HT1080 (cell line): ENCODE data around the gene ST8SIA1. TPM values are rescaled to one million over a fixed set of nuclear protein-coding genes. Genes with fewer than 3 reads are reported as not detected.
A peak's percentile ranks its signal among the peaks of the same experiment; 100 is the strongest.

Experiments used
- DNase-seq: peaks from one replicate; pipeline ENCODE4 v3.0.0-alpha.2; 2015; ENCODE audit warnings: low read depth
- total RNA-seq: library from RNA; depleted of rRNA; stranded (reverse); fragments of >200 nt; shearing (Covaris generic); gene quantifications from 2 replicates; pipeline ENCODE4 v1.2.3, GENCODE V29; 2014

The ST8SIA1 gene
- total RNA-seq, 1 experiment from 2014 or later: 3.5 TPM

- no peak for DNase-seq
Measured at GRCh38 chr12:22332202-22332601, 2.3 kb downstream of the ST8SIA1 start.

DNA sequence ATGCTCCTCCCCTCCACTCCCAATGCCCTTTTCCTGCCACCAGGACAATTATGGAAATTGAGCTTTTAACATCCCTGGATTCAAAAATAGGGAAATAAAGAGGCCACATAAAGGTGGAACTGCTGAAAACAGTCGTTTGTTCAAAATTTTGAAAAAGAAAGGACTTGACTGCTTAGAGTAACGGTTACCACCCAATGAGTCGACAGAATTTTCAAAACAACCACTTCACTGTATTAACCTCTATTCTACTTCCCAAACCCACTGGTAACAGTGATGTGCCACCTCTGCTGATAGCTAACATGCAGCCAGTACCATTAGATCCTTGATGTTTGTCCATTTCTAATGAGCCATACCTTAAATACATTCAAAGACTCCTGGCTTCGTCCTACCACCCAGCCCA lies 4.9 kb downstream of the ST8SIA1 start:
- DNase-seq: no peak

DNA sequence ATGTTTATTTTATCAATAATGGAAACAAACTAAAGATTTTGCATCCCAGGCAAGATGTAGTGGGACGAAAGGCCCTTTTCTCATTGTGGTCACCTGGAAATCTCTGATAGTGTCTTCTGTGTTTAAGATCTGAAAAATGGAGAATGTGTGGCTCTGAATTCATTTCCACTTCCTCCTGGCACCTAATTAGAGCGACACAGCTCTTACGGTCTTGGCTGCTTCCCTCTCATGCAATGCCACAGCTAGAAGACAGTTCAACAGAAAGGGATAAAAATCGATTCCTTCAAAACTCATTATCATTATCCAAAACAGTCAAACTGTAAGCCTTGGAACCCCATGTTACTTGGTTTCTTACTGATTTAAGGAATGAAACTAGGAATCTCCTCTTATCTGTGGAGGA lies 9.3 kb downstream of the ST8SIA1 start:
- no peak for DNase-seq

DNA sequence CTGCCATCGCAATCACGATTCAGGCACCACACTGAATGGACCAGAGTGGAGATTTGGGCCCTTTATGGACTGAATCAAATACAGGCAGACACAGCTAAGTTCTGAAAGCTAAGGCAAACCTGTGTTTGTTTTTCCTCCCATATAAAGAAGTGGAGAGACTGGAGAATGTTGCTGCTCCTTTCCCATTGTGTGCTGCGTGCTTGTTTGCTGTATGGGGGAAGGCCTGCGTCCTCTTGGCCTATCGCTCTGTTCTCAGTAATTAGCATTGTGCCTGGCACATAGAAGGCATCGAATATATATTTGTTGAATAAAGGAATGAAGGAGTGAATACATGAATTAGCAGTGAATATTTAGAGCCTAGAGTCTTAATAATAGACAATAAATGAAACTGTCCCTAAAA lies 12.4 kb downstream of the ST8SIA1 start:
- no peak for DNase-seq

GRCh38 chr12:22321638-22322037 lies 12.9 kb downstream of the ST8SIA1 start:
- DNase-seq: peak; percentile 82

DNA sequence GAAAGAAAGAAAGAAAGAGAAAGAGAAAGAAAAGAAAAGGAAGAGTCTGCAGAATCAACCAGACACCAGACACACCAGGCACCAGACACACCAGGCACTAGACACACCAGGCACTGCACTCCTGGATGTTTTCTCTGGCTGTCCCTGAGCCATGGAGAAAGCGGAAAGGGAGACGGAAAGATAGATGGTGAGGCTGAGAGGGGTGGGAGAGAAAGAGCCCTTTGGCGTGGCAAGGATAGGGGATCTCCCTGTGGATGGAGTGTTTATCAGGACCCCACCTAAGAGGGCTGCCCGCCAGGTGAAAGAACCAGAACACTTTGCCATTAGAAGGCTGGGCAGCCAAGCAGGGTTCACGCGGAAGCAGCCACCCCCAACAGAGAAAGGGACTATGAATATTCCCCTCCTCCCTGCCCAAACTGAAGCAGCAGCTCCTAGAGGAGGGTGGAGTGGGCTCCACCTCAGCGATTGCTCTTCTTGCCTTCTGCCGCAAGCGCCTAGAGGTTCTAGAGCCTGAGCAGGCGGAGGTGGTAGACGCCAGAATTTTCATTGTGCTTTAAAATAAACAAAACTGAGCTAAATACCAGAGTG lies 13.4 kb downstream of the ST8SIA1 start:
- no peak for DNase-seq

- peak; percentile 85 for DNase-seq
Measured at GRCh38 chr12:22318108-22318737, 16.3 kb downstream of the ST8SIA1 start.

GRCh38 chr12:22313963-22314330 lies 20.6 kb downstream of the ST8SIA1 start:
- DNase-seq: no peak

DNA sequence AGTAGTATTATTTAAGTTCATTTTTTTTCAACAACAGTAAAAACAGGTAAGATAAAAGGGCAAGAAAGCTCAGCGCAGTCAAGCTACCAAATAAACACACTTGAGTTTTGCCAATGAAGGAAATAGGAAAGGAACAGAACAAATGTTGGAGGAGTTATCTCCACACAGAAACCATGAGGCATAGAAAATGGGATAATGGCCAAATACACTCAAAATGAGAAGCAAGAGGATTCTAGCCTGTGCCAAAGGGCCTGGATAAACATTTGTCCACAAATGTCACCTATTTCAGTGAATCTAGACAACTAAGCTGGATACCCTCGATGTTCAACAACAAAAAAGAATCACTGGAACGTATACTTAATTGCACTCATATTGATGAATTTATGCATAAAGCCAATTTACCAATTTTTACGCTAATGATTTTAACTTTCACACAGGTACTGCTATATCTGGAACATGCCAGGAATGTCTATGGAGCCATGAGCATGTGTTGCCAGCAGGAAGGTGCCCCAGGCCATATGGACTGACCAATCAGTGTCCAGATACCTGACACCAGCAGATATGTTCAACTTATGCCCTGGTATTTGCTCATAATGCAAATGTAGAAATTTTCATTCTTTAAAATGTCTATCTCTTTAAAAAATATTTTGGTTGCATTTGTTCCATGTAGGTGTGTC lies 21.1 kb downstream of the ST8SIA1 start:
- no peak for DNase-seq

GRCh38 chr12:22312336-22312735 lies 22.2 kb downstream of the ST8SIA1 start:
- DNase-seq: peak; percentile 87

- DNase-seq: no peak
Measured at GRCh38 chr12:22310709-22311108, 23.8 kb downstream of the ST8SIA1 start.

GRCh38 chr12:22310275-22310674 lies 24.2 kb downstream of the ST8SIA1 start:
- no peak for DNase-seq

DNA sequence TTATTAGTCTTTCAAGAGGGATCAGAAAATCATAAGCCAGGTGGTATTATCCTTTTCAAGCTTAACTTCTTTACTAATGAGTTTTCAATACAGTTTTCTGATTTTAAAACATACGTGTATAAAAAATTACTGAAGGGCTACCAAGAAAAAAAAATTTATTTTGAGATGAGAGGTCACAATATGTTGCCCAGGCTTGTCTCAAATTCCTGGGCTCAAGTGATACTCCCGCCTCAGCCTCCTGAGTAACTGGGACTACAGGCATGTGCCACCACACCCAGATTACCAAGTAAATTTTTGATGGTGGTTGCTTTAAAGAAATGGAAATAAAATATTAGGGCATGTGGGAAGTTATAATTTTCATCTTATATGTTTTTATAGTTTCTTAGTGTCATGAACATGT lies 26.7 kb downstream of the ST8SIA1 start:
- DNase-seq: no peak

DNA sequence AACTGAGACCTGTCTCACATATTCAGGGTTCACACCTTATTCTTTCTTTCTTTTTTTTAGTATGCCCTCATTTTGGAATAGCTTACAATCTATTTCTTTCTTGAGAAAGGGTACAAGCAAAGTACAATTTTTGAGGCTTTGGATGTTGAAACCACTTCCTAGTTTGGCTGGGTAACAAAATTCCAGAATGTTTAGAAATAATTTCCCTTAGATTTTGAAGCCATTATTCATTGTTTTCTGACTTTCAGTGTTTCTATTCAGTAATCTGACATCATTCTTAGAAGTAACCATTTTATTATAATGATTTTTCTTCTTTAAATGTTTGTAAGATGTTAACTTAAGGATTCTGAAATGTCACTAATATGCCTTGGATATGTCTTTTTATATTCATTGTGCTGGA lies 28.2 kb downstream of the ST8SIA1 start:
- no peak for DNase-seq

DNA sequence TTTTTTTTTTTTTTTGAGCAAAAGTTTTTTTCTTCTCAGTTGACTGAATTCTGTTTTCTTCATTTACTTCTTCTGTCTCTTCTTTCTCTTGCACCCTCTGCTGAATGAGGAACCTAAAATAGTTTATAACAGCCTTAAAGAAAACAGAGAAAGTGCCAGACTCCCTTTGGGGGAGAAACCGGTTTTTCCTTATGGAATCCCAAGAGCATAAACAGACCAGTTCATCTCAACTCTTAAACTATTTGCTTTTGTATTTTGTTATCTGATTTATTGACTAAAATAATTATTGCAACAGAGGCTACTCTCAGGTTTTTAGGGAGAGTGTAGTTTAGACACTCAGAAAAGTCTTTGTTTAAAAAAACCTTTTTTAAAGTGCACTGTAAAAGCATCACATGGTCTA lies 30.2 kb downstream of the ST8SIA1 start:
- no peak for DNase-seq

GRCh38 chr12:22299294-22299912 lies 35.1 kb downstream of the ST8SIA1 start:
- no peak for DNase-seq

DNA sequence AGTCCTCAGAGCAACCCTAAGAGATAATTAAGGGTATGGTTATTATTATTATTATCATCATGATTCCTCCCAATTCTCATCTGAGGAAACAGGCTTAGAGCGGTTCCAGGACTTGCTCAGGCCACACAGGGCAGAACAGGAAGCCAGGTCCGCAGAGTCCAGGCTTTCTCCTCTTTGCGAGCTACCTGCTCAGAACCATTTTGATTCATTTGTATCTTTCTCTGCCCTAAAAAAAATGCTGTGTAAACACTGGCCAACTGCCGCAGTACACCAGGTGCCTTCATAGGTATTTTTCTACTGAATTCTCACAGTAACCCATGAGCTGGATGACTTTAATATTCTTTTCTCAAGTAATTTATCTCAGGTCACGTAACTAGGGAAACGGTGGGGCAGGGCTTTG lies 45.3 kb downstream of the ST8SIA1 start:
- DNase-seq: no peak

- peak; percentile 83 for DNase-seq
Measured at GRCh38 chr12:22287776-22288621, 46.5 kb downstream of the ST8SIA1 start.

GRCh38 chr12:22287101-22287500 lies 47.4 kb downstream of the ST8SIA1 start:
- DNase-seq: no peak

DNA sequence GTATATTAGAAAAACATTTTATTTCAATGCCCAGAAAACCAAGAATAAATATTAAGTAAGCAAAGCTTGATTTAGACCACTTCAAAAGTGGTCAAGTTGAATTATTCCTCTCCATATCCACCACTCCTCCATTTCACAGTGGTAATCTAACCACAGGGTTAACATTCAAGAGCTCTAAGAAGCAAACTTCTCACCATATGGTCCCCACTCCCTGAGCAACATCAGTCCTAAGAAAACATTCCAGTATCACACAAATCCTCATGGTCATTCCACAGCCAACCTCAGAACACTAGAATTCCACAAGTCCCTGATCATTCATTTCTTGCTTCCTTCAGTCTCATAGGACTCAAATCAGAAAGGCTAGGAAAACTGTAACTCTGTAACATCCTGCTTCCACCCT lies 47.9 kb downstream of the ST8SIA1 start:
- peak; percentile 72 for DNase-seq

DNA sequence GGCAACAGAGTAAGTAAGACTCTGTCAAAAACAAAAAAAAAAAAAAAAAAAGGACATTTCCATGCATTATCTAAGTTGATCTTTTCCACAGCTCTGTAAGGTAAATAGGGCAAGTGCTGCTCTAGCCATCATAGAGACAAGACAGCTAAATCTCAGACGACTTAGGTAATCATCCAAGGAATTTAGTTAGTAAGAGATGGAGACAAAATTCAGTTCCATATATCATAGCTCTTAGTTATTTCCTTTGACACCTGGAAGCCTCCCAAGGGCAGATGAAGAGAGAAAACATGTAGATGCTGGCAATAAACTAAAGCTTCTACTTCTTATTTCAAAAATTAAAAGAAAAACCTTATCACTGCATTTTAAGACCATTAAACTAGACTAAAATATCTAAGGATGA lies 48.7 kb downstream of the ST8SIA1 start:
- no peak for DNase-seq

- no peak for DNase-seq
Measured at GRCh38 chr12:22284871-22285270, 49.6 kb downstream of the ST8SIA1 start.
